ENCODE data around the gene ANKH.

Gene ANKH

DNA sequence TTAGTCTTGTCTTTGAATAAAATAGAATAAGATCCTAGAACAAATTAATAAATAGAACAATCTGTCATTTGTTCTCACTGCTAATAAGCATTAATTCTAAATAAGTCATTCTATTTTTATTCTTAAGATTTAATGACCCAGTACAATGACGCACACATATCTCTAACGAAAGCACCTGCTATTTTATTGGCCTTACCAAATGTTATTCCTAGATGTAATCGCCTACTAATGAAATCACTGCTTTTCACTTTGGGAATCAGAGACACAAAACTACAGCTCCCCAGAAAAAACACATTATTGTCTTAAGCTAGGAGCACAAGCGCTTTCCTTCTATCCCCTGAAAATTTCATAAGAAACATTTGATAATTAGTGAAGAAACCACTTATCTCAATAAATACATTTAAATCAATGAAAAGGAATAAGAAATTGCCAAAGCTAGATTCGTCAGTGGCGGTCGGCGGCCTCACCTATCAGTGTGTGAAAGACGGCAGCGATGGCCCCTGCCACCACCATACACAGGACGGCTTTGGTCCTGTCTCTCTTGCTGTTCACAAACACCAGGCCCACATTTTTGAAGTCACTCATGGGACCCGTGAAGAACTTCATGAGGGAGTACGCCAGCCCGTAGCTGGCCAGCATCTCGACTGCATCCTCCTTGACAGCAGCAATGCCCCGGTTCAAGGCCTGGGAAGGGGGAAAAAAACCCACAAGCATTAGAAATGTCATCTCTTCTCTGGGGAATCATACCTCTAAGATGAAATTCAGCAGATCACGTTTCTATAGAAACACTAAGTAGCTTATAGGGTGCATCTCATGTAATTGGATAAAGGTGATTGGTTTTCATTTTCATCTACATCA lies 102.8 kb downstream of the ANKH start:
- Histone ChIP-seq H2AK5ac (ENCODE audit: low read length) (no peak overlapping the region), H2AFZ (ENCODE audit: insufficient read depth, low read length, poor library complexity) (no peak overlapping the region)

DNA sequence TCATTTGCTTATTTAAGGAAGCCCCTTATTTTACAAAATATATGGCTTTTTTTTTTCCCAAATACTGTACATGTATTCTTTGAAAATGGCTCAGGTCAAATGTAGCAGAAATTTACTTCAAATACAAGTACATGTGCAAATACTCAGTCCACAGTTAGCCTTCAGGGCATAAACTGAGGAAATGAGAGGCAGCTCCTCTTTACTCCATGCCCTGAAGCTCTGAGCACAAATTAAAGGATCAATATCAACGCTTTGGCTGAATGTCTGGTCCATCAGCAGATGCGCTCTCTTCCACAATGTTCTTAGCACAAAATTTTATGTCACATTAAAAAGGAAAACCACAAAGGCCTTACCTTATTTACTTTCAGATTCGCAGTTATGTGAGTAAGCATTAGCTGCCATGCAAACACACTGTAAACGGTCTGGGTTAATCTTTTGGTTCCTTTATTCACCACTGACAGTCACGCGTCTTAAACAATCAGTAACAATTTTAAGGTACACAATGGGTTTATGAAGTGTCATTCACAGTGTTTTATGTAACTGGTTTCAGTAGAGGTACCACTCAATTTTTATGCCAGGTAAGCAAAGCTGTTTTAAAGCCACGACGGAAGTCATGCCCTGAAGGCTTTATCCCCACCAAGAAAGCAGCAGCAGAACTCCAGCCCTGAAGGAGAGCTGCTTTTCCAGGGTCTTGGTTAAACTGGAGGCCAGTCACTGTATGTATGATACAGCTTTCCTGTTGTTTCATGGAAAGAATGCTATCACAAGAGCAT lies 103.7 kb downstream of the ANKH start:
- Histone ChIP-seq H3K9ac (ENCODE audit: low read length) (no peak overlapping the region), H3K14ac (ENCODE audit: low read length) (no peak overlapping the region), H3K27me3 (ENCODE audit: insufficient read depth, low read length) (no peaks in the 10 kb centered on the region), H3K4me2 (ENCODE audit: low read length) (no peak overlapping the region), H3K4ac (ENCODE audit: low read depth, low read length) (no peak overlapping the region), H2BK12ac (ENCODE audit: low read length) (no peak overlapping the region), H3K27ac (ENCODE audit: low read depth, low read length) (no peak overlapping the region), H2AK5ac (ENCODE audit: low read length) (no peak overlapping the region), H2AFZ (ENCODE audit: insufficient read depth, low read length, poor library complexity) (no peak overlapping the region), H4K8ac (ENCODE audit: low read depth, low read length) (no peak overlapping the region), H4K12ac (ENCODE audit: low read depth, low read length) (no peak overlapping the region), H2BK120ac (ENCODE audit: insufficient read depth, low read length, poor library complexity) (no peak overlapping the region), H2BK5ac (ENCODE audit: low read depth, low read length, poor library complexity) (no peak overlapping the region), H3K4me3 (ENCODE audit: low read depth, low read length) (no peak overlapping the region), H3K79me1 (ENCODE audit: low read length) (no peaks in the 10 kb centered on the region), H3K18ac (ENCODE audit: low read length) (no peak overlapping the region), H3K36me3 (ENCODE audit: control insufficient read depth in 1 of 2, insufficient read depth in 2 of 2, low read length in 2 of 2) (no peaks in the 10 kb centered on the region), H3K9me3 (ENCODE audit: insufficient read depth, low read depth, low read length) (no peaks in the 10 kb centered on the region), H3K23ac (ENCODE audit: low read length) (no peak overlapping the region), H3K4me1 (ENCODE audit: control insufficient read depth in 1 of 2, insufficient read depth in 2 of 2, low read length in 2 of 2) (no peaks in the 10 kb centered on the region), H4K91ac (ENCODE audit: low read depth, low read length) (no peak overlapping the region), H3K79me2 (ENCODE audit: control insufficient read depth, insufficient read depth, low read length, poor library complexity) (no peaks in the 10 kb centered on the region)
- no peak for DNase-seq
- no CpG with 5 or more reads among the region's 8 CpGs for WGBS (ENCODE audit: extremely low coverage, insufficient coverage, insufficient read length)

More for the DNA sequence above, 102.8 kb downstream of the ANKH start:
- Histone ChIP-seq H3K4me3 (ENCODE audit: low read depth, low read length) (no peak overlapping the region), H2BK12ac (ENCODE audit: low read length) (no peak overlapping the region), H3K4me2 (ENCODE audit: low read length) (no peak overlapping the region), H3K9ac (ENCODE audit: low read length) (no peak overlapping the region), H3K9me3 (ENCODE audit: insufficient read depth, low read depth, low read length) (no peaks in the 10 kb centered on the region), H3K27ac (ENCODE audit: low read depth, low read length) (no peak overlapping the region), H3K27me3 (ENCODE audit: insufficient read depth, low read length) (no peaks in the 10 kb centered on the region), H3K4ac (ENCODE audit: low read depth, low read length) (no peak overlapping the region), H2BK120ac (ENCODE audit: insufficient read depth, low read length, poor library complexity) (no peak overlapping the region), H3K18ac (ENCODE audit: low read length) (no peak overlapping the region), H3K79me1 (ENCODE audit: low read length) (no peaks in the 10 kb centered on the region), H3K23ac (ENCODE audit: low read length) (no peak overlapping the region), H4K12ac (ENCODE audit: low read depth, low read length) (no peak overlapping the region), H3K36me3 (ENCODE audit: control insufficient read depth in 1 of 2, insufficient read depth in 2 of 2, low read length in 2 of 2) (no peaks in the 10 kb centered on the region), H3K14ac (ENCODE audit: low read length) (no peak overlapping the region), H4K91ac (ENCODE audit: low read depth, low read length) (no peak overlapping the region), H3K79me2 (ENCODE audit: control insufficient read depth, insufficient read depth, low read length, poor library complexity) (no peaks in the 10 kb centered on the region), H4K8ac (ENCODE audit: low read depth, low read length) (no peak overlapping the region), H2BK5ac (ENCODE audit: low read depth, low read length, poor library complexity) (no peak overlapping the region), H3K4me1 (ENCODE audit: control insufficient read depth in 1 of 2, insufficient read depth in 2 of 2, low read length in 2 of 2) (no peaks in the 10 kb centered on the region)
- no peak for DNase-seq
- WGBS (ENCODE audit: extremely low coverage, insufficient coverage, insufficient read length) = no CpG with 5 or more reads among the region's 17 CpGs

DNA sequence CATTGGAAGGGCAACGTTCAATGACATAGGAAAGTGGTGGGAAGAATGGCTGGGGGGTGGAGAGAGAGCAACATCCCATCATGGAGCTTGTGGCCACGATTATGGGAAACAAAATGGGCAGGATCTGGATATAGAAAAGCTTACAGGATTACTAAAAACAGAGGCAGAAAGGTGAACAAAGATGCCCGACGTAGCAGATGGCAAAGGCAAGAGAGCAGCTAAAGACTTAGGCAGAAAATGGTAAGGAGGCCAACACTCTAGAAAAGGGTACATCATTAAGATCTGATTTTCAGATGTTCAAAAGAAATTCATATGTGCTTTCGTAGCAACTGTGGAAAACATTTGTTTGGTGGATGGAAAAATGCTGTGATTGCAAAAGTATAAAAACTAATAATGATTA lies 104.5 kb downstream of the ANKH start:
- no peak overlapping the region for H2AK5ac ChIP-seq (ENCODE audit: low read length)
- no peak overlapping the region for H4K91ac ChIP-seq (ENCODE audit: low read depth, low read length)
- WGBS (ENCODE audit: extremely low coverage, insufficient coverage, insufficient read length) = no CpG with 5 or more reads among the region's 5 CpGs
- DNase-seq = no peak
- H3K18ac ChIP-seq (ENCODE audit: low read length) = no peak overlapping the region
- H3K9ac ChIP-seq (ENCODE audit: low read length) = no peak overlapping the region
- H2BK120ac ChIP-seq (ENCODE audit: insufficient read depth, low read length, poor library complexity) = no peak overlapping the region
- no peak overlapping the region for H2AFZ ChIP-seq (ENCODE audit: insufficient read depth, low read length, poor library complexity)
- H3K4ac ChIP-seq (ENCODE audit: low read depth, low read length) = no peak overlapping the region
- H3K27me3 ChIP-seq (ENCODE audit: insufficient read depth, low read length) = no peaks in the 10 kb centered on the region
- no peak overlapping the region for H3K27ac ChIP-seq (ENCODE audit: low read depth, low read length)
- no peak overlapping the region for H3K23ac ChIP-seq (ENCODE audit: low read length)
- no peak overlapping the region for H2BK5ac ChIP-seq (ENCODE audit: low read depth, low read length, poor library complexity)
- no peaks in the 10 kb centered on the region for H3K4me1 ChIP-seq (ENCODE audit: control insufficient read depth in 1 of 2, insufficient read depth in 2 of 2, low read length in 2 of 2)
- H3K4me3 ChIP-seq (ENCODE audit: low read depth, low read length) = no peak overlapping the region
- no peak overlapping the region for H4K12ac ChIP-seq (ENCODE audit: low read depth, low read length)
- no peak overlapping the region for H2BK12ac ChIP-seq (ENCODE audit: low read length)
- no peaks in the 10 kb centered on the region for H3K79me1 ChIP-seq (ENCODE audit: low read length)
- H3K14ac ChIP-seq (ENCODE audit: low read length) = no peak overlapping the region
- no peaks in the 10 kb centered on the region for H3K9me3 ChIP-seq (ENCODE audit: insufficient read depth, low read depth, low read length)
- no peak overlapping the region for H4K8ac ChIP-seq (ENCODE audit: low read depth, low read length)
- H3K79me2 ChIP-seq (ENCODE audit: control insufficient read depth, insufficient read depth, low read length, poor library complexity) = no peaks in the 10 kb centered on the region
- H3K4me2 ChIP-seq (ENCODE audit: low read length) = no peak overlapping the region
- H3K36me3 ChIP-seq (ENCODE audit: control insufficient read depth in 1 of 2, insufficient read depth in 2 of 2, low read length in 2 of 2) = no peaks in the 10 kb centered on the region

DNA sequence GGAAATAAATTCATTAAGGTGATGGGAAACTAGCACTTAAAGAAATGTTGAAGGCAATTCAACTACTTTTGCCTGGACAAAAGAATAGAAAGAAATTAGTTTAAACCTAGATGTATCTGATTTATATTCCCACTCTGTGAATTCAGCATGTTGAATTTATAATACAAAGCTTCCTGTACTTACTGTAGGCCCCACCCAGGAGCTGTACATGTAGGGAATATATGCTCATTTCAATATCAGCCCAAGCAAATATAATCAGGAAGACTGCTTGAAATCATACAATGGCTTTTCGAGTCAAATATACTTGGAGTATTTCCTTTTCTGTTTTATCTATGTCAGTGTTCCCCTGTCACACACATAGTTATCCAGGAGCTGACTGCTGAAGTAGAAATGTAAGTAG lies 105.0 kb downstream of the ANKH start:
- WGBS (ENCODE audit: extremely low coverage, insufficient coverage, insufficient read length) = no CpG with 5 or more reads among the region's 1 CpG
- no peaks in the 10 kb centered on the region for H3K79me1 ChIP-seq (ENCODE audit: low read length)
- no peaks in the 10 kb centered on the region for H3K27me3 ChIP-seq (ENCODE audit: insufficient read depth, low read length)
- no peaks in the 10 kb centered on the region for H3K4me1 ChIP-seq (ENCODE audit: control insufficient read depth in 1 of 2, insufficient read depth in 2 of 2, low read length in 2 of 2)
- DNase-seq = no peak
- H4K91ac ChIP-seq (ENCODE audit: low read depth, low read length) = no peak overlapping the region
- no peak overlapping the region for H2BK12ac ChIP-seq (ENCODE audit: low read length)
- no peak overlapping the region for H3K18ac ChIP-seq (ENCODE audit: low read length)
- no peak overlapping the region for H2AK5ac ChIP-seq (ENCODE audit: low read length)
- H3K27ac ChIP-seq (ENCODE audit: low read depth, low read length) = no peak overlapping the region
- no peak overlapping the region for H3K4me2 ChIP-seq (ENCODE audit: low read length)
- no peak overlapping the region for H3K4ac ChIP-seq (ENCODE audit: low read depth, low read length)
- H3K79me2 ChIP-seq (ENCODE audit: control insufficient read depth, insufficient read depth, low read length, poor library complexity) = no peaks in the 10 kb centered on the region
- no peak overlapping the region for H3K4me3 ChIP-seq (ENCODE audit: low read depth, low read length)
- no peak overlapping the region for H4K8ac ChIP-seq (ENCODE audit: low read depth, low read length)
- no peak overlapping the region for H4K12ac ChIP-seq (ENCODE audit: low read depth, low read length)
- no peak overlapping the region for H3K9ac ChIP-seq (ENCODE audit: low read length)
- H3K14ac ChIP-seq (ENCODE audit: low read length) = no peak overlapping the region
- no peak overlapping the region for H2AFZ ChIP-seq (ENCODE audit: insufficient read depth, low read length, poor library complexity)
- no peaks in the 10 kb centered on the region for H3K36me3 ChIP-seq (ENCODE audit: control insufficient read depth in 1 of 2, insufficient read depth in 2 of 2, low read length in 2 of 2)
- H3K23ac ChIP-seq (ENCODE audit: low read length) = no peak overlapping the region
- no peak overlapping the region for H2BK120ac ChIP-seq (ENCODE audit: insufficient read depth, low read length, poor library complexity)
- no peaks in the 10 kb centered on the region for H3K9me3 ChIP-seq (ENCODE audit: insufficient read depth, low read depth, low read length)
- no peak overlapping the region for H2BK5ac ChIP-seq (ENCODE audit: low read depth, low read length, poor library complexity)
